HG03139 (cell line): Measurements from ENCODE around the gene CARS1.
A peak's percentile ranks its signal among the peaks of the same experiment; 100 is the strongest.

ENCODE experiments used
- ATAC-seq: cut with Tn5 transposase; IDR thresholded peaks from one replicate; pipeline ENCODE4 v1.9.1; 2021; ENCODE audit not compliant: unreplicated experiment

Gene CARS1

DNA sequence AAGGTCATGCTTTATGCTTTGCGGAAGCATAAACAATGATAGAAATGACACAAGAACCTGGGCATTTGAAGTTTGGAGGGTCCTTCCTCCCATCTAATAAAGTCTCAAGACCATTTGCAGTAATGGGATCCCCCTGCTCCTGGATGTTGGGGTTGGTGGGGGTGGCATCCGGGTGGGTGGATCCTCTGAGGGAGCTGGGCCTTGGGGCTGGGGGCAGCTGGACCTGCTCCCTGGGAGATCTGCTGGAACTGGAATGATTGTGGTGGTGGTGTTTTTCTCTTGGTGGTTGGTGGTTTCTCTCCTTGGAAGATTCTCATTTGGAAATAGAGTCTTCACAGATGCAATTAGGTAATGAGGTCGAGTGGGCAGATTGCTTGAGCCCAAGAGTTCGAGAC, 62.9 kb downstream of the CARS1 start:
- ATAC-seq: no peak

DNA sequence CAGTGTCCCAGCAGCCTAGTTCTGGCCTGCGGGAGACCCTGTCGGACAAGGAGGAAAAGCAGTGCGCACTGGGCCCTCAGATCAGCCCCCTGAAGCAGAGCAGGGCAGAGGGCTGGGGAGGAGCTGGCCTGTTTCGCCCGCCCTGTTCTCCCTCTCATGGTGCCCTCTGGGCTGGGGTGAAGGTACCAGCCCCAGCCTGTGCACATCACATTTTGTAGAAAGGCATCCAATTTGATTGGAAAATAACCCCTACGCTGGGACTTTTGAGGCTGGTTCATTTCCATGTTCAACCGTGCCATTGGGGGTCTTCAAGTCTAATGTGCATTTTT, 64.3 kb downstream of the CARS1 start:
- ATAC-seq: no peak

DNA sequence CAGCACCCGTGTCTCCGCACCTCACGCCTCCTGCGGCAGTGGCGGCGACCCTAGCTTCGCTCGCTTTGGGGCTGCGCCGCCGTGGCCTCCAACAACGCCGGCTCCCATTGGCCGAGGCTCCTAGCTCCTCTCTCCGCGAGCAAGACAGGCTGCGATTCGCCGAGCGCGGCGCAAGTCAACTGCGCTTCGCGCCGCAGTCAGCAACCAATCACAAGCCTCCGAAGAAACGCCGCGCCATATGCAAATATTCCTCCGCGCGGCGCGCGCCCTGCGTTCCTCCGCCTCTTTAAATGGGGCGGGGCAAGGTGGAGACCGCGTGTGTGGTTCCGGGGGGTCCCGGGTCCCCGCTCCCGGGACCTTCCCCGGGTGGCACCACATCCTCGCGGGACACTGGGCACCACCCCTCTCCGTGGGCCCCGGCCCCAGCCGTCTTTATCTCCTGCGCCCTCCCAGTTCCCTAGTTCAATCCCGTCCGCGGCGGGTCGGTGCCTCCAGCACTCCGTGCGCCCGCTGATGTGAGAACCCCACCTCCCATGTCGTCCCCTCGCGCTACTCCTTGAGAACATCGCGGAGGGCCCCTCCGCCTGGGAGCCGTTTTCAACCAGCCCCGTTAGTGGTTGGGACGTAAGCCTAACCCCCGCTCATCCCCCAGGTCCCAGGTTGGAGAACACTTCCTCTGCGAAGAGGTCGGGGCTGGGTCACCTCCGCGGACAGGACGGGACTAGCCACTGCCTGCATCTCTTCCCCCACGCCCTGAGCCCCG, 64.8 kb downstream of the CARS1 start, which contains the start of gene NAP1L4:
Gene NAP1L4 (minus strand): TSS at position 96 of the 763 bp plus-strand sequence. CDS start 13,109 bp downstream, outside the sequence.
- ATAC-seq: peak; percentile 85

DNA sequence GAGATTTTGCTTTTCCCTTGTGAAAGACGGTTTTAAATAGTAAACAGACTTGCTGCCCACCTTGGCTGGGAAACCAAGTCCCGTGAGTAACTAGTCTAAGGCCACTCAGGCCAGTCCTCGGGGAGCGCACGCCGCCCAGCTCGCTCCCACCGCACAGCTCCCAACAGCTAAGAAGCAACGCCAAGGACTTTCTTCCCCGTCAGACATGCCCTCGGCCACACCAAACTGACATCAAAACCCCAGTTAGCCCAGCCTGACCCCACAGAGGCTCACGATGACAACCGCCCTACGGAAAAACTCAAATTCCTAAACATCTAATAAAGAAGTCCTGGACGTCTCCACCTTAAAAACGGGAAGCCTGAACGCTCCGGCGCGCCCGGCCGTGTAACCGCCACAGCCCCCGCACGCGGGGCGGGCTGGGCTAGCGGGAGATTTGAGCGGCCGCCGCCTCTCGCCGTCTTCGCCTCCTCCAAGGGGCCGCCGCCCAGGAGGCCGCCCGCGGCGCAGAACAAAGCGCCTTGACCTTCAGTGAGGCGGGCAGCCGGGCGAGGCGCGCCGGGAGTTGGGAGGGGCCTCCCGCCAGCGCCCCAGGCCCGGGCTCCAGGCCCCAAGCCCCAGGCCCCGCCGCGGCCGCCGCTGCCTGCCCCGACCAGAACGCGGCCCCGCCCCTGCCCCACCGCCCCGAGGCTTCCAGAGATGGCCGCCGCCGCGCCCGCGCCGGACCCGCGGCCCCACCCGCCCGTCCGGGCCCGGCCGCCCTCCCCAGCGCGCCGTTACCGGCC, 65.6 kb downstream of the CARS1 start:
- ATAC-seq: peak; percentile 32

DNA sequence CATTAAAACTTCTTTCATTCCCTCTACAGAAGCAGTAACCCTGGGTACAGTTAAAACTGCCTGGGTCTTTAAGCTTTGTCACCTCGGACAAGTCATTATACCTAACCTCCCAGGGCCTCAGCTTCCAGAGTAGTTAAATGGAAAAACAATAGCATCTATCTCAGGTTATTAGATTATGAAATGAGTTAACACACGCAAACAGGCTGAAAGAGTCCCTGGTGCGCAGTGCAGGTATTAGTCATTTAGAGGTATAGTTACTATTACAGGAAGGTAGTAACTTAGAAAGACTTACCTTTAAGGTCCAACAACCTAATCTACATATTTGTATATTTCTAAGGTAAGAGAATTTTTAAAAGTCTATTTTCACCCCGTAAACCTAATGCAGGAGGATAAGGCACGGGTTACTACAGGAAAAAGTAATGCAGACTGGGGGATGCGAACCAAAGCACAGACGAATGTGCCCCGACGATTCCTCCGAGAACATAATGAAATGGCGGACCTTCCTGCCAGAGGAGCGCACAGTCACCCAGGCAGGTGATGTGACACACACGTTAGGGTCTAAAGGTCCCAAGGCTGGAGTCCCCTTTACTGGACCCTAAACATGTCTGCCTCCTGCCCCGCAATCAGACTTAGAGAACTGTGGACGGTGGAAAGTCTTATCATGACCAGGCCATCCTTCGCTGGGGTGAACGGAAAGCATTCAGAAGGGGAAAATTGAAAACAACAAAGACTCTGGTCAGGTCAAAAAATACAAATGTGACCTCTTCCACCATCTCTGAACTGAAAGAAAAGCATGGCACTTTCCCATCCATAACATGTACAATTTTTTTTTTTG, 66.4 kb downstream of the CARS1 start:
- no peak for ATAC-seq

DNA sequence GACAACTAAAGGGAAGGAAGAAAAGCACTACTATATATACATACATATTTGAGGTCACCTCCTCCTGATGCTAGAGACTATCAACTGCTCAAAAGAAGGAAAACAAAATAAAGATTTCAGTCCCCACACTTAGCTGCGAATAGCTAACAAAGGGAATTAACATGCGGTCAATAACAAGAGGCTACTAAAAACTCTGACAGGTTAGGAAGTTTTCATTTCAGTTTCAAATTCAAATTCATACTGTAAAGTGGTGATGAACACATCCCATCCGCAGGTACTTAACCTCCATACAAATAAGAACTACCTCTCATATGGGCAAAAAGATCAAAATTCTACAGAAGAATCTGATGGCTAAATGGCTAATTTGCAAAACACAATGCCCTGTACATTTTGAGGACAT, 67.7 kb downstream of the CARS1 start:
- no peak for ATAC-seq

DNA sequence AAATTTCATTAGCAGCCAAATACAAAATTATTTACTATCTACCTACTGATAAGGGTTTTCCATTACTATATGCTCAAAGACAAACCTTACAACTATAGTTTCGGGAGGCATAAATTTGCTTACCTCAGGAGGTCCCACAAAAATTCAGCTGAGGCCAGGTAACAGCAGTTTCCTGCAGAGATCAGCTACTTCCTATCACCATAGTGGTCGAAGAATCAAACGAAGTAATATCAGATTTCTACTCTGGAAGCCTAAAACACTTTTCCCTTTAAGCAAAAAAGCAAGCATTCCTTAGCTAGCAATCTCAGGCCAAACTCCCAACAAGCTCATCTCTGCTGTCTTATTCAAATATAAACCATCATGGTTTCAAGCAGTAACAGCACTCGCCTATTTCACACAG, 68.2 kb downstream of the CARS1 start:
- ATAC-seq: no peak

DNA sequence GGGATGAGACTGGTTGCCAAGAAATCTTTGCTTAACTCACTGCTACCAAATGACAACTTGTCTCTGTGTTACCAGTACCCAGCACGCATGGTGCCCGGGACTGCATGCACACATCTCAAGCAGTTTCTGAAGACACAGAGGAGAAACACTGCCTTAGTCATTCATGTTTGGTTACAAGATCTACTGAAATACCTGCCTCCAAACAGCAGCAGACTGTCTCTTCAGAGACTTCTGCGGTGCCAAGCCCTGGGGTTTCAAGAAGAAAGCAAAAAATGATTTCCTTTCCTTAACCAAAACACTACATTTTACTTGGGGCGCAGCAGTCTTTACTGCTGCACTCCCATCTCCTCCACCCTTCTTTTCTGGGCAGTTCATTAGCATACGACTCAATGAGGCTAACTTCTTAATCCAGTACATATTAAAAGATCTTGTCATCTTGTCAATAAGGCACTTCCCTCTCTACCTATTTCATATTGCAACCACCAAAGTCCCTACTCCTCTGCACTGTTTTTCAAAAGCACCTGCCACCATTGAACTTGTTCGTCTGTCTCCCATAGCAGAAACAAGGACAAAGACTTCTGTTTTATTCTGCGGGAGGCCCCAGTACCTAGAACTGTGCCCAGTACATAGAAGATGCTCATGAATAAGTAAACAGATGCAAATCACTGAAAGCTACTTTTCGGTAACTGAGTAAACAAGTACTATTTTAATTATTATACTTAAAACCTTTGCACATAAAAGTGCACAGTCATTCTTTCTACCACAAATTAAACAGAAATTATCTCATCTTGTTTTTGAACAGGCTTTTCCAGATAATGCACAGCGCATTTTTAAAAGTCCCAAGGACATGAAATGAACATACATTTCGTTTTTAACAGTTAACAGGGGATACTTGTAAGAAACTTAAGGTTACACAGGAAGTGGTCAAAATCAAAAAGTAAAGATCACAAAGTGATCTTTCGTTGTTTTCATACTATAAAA, 69.1 kb downstream of the CARS1 start:
- no peak for ATAC-seq

DNA sequence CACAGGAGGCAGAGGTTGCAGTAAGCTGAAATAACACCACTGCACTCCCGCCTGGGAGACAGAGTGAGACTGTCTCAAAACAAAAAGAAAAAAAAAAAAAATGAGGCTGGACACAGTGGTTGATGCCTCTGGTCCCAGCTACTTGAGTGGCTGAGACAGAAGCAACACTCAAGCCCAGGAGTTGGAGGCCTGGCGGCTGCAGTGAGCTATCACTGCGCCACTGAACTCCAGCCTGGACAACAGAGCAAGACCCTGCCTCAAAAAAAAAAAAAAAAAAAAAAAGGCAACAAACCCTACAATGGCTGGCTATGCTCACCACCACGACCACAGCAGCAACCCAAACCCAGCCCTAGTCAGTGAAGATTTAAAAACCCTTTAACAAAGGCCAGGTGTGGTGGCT, 73.3 kb downstream of the CARS1 start:
- ATAC-seq: no peak

DNA sequence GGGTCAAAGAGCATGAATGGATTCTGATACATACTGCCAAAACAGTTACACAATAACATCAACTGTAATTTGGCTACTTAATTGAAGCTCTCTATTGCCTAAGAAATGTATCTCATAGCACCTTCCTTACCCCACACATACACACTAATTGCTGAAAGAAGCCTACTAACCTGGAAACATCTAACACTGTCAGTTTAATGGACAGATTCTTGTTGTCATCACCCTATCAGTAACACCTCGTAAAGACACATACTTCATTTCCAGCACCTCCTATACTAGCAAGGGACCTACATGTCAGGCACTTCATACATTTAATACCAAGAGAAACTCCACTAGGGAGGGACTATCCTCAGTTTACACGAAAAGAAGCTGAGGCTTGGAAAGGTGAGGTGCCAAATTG, 75.0 kb downstream of the CARS1 start:
- no peak for ATAC-seq

DNA sequence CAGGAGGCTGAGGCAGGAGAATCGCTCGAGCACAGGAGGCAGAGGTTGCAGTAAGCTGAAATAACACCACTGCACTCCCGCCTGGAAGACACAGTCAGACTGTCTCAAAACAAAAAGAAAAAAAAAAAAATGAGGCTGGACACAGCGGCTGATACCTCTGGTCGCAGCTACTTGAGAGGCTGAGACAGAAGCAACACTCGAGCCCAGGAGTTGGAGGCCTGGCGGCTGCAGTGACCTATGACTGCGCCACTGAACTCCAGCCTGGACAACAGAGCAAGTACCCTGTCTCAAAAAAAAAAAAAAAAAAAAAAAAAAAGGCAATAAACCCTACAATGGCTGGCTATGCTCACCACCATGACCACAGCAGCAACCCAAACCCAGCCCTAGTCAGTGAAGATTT, 76.1 kb downstream of the CARS1 start:
- ATAC-seq: no peak

DNA sequence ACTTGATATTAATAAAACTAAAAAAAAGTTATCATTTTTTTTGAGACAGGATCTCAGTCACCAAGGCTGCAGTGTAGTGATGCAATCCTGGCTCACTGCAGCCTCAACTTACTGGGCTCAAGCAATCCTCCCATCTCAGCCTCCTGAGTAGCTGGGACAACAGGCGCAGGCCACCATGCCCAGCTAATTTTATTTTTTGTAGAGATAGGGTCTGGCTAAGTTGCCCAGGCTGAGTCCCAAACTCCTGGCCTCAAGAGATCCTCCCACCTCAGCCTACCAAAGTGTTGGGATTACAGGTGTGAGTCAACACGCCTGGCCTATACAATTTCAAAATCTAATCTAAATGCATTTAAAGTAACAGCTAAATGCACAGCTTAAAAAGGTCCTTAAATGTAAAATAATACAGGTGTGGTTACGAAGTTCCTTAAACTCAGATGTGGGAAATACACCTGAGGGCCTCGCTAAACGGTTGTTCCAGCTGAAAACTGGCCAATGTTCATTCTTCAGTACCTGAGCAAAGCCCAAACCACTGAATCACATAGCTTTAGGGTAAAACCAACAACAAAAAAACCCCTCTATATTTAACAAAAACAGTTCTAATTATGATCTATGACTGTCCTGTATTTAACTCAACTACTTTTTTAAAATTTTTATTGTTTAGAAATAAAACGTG, 76.9 kb downstream of the CARS1 start:
- ATAC-seq: no peak

DNA sequence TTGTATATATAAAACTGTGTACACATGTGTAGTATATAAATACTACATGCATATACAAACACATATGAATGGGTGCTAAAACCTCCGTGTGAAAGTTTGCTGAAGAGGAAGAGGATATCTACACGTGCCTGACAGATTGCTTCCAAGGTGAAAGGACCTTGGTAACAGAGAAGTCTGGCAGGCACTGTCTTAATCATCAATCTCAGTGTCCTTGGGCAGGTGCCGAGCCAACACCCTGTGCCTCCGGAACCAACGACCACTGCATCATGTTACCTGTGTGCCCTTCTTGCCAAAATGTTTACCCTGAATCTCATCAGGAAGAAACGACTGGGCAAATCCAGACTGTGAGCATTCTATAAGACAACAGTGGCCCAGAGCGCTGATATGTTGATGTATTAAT, 80.1 kb downstream of the CARS1 start:
- ATAC-seq: no peak

DNA sequence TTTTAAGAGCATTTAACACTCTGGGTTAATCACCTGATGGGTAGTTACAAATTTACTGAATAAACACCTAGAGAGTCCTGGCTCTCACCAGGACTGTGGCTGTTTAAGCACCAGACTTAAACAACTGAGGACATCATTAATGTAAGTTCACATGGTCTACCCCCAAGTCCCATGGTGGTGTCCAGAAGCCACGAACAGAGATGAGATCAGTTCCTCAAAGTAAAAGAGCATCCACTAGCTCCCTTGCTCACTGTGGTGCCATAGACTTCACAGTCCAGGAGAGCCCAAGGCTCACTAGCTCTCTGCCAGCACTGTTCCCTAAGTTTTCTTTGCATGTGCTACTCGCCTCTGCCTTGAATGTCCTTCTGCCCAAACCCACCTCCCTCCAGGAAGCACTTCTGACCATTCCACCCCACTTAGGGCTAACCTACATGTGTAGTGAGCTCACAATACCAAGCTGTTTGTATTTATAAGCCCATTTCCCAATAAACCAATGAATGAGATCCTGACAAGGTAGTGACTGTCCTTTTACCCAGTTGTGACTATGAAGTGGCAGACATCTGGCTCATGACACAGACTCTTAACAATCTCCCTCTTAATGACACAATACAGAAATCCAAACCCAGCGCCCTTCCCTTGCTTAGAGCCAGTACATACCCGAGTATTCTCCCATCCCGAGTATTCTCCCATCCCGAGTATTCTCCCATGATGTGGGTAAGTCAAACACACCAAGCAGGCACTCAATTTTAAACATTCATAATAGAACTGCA, 80.7 kb downstream of the CARS1 start:
- ATAC-seq: no peak

DNA sequence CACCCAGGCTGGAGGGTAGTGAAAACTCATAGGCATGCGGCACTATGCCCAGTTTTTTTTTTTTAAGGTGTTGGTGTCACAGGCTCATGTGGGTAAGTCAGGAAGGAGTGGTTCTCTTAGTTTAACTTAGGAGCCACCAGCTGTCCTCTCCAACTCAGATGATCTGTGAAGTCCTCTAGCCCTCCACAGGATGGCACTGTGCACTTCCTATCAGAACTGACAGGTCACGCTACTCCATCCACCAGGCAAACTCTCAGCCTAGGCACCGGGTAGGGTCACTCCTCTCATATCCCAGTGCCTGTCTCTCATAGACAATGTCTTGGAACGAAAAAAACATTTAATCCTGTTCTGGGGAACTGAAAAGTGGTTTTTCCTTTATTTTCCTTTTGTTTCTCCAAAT, 81.6 kb downstream of the CARS1 start:
- peak; percentile 60 for ATAC-seq

DNA sequence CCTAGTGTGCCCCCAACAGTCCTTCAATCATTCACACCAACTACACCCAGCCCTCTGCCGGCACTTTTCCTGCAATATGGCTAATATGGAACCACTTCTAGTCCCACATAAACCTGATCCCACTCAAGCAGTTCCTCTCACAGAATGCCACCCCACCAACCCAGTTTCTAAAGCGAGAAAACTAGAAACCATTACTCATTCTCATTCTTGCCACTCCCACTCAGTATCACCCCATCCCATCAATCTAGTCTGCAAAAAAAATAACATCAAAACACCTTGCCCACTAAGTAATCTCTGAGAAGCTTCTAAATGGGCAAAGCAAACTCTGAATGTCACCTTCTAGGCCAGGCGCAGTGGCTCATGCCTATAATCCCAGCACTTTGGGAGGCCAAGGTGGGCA, 83.0 kb downstream of the CARS1 start:
- ATAC-seq: no peak

DNA sequence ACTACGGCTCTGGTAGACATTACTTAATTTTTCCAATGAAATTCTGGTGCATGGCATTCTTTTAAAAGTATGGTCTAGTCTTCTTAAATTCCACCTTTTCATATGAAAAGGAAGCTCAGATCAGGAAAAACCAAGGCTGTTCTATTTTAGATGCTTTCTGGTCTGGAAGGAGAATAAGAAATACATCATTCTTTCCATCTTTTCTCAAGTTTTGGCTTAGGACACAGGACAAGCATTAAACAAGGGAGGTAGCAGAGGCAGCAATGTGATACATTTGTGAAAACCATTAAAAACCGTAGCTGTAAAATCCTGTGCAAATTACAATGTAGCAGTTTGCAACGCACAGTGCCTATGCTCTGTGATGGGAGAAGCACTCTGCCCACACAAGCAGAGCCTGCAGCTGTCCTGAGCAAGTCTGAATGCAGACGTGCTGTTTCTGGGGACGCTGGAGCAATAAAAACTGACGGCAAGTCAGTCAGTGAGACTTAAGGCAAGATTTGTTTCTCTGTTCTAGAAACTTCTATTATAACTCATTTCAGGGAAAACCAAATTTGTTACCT, 88.8 kb downstream of the CARS1 start:
- no peak for ATAC-seq

DNA sequence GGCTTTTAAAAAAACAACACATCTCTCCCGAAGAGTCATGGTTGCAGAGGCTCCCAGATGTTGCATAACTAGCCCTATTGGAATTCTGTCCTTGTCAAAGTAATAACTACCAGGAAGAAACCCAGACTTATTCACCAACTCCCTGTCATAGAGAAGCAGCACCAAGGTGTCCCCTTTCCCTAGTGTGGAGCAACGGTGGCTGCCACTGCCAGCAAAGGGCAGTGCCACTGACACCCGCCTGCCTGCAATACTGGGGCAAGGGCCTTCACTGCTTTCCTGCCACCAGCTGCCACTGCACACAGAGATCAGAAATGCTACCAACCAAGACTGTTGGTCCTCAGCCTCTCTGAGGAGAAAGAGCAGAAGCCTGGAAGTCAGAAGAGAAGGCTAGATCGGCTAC, 92.4 kb downstream of the CARS1 start:
- no peak for ATAC-seq

DNA sequence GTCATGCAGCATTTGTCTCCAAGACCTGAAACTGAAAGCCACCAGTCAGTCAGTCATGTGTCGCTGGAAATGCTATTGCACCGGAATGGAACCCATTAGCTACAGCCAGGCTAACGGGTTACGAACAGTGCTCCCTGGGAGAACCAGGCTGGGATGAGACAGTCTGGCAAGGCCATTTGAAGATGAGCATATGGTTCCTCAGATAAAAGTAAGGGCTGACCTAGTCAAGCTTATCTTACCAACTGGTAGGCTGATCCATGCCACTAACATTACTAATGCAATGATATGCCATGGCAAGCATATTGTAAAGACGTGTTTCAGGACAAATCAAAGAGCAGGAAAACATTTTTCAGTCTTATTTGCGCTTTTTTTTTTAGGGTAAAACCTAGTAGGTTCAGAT, 93.5 kb downstream of the CARS1 start:
- no peak for ATAC-seq
